Measurements from ENCODE around the gene ALDH1A1. TPM values are rescaled to one million over a fixed set of nuclear protein-coding genes. Genes with fewer than 3 reads are reported as not detected.

ALDH1A1 gene
- polyA plus RNA-seq, 1 donor (not counting 4 experiments of a cell fraction or from before 2014, with no cell fraction given), result 0.08 TPM

GRCh38 chr9:72855321-72855720 is 97.5 kb downstream of the ALDH1A1 start:
- H3K27ac ChIP-seq (ENCODE audit: control insufficient read depth, insufficient read depth, low read length), result no peak overlapping the region
- no peaks in the 10 kb centered on the region for H3K36me3 ChIP-seq (ENCODE audit: control insufficient read depth in 2 of 2, extremely low read depth in 1 of 2, insufficient read depth in 2 of 2, low read length in 2 of 2)
- H3K9me1 ChIP-seq (ENCODE audit: control insufficient read depth, extremely low read depth, insufficient read depth, low read length), result no peaks in the 10 kb centered on the region
- no peaks in the 10 kb centered on the region for H3K27me3 ChIP-seq (ENCODE audit: control insufficient read depth, extremely low read depth, insufficient read depth, low read length)
- H3K79me2 ChIP-seq (ENCODE audit: control insufficient read depth, insufficient read depth, low read length), result no peaks in the 10 kb centered on the region
- no peak overlapping the region for H3K4me3 ChIP-seq (ENCODE audit: control insufficient read depth in 2 of 3, extremely low read depth in 1 of 3, insufficient read depth in 2 of 3, low read depth in 1 of 3, low read length in 3 of 3)
- no peaks in the 10 kb centered on the region for H3K4me1 ChIP-seq (ENCODE audit: control insufficient read depth, extremely low read depth, insufficient read depth, low read length)
- H3K4me2 ChIP-seq (ENCODE audit: control insufficient read depth, extremely low read depth, insufficient read depth, low read depth, low read length), result no peak overlapping the region
- no peak overlapping the region for H3K9ac ChIP-seq (ENCODE audit: control insufficient read depth, extremely low read depth, insufficient read depth, low read length)
- TF ChIP-seq EZH2 (IDR thresholded peaks at IDR 0.05; ENCODE audit: low read length) (no peak), CTCF (optimal IDR thresholded peaks at IDR 0.05 in 1 of 3, IDR thresholded peaks at IDR 0.05 in 1 of 3, conservative IDR thresholded peaks at IDR 0.05 in 1 of 3; ENCODE audit: extremely low read depth in 1 of 3, insufficient read depth in 2 of 3, low read length in 3 of 3) (no peak)
- no peak overlapping the region for H2AFZ ChIP-seq (ENCODE audit: control insufficient read depth, low read length)
- H3K9me3 ChIP-seq (ENCODE audit: control insufficient read depth, low read depth, low read length), result no peaks in the 10 kb centered on the region
- FAIRE-seq, result no peak
- DNase-seq (ENCODE audit: low read depth, low spot score), result no peak
- dilution Hi-C loops (cut with MboI; ENCODE audit: extremely low pct_ligation_motif_present, low sequenced_read_pairs), result no loop called here
- H4K20me1 ChIP-seq (ENCODE audit: control insufficient read depth, extremely low read depth, insufficient read depth, low read length), result no peaks in the 10 kb centered on the region

Other genes starting within 250 kb of the ALDH1A1 start
- 972 to 1,449 TPM (median 1,028 TPM) in 3 replicates for gene ANXA1, start 198.8 kb upstream of the ALDH1A1 start, polyA plus RNA-seq